IPS DF 19.7 (cell line): ENCODE data around the gene GOLGA6L4.
"Not testable (repeated sequence)": the region's sequence is repeated elsewhere in the genome, so short reads cannot be mapped to it uniquely, and the experiment has no call there.

Experiments
- DNase-seq: peaks from one replicate; pipeline ENCODE4 v3.0.0-alpha.2; 2013; ENCODE audit warnings: low read depth, low spot score

GOLGA6L4 gene

GRCh38 chr15:84235573-84235972 lies at the start of gene GOLGA6L4:
Gene GOLGA6L4, plus strand, starts transcription at chr15:84235773. Its CDS starts 62 bp downstream, at chr15:84235835.
- not testable (repeated sequence) for DNase-seq

DNA sequence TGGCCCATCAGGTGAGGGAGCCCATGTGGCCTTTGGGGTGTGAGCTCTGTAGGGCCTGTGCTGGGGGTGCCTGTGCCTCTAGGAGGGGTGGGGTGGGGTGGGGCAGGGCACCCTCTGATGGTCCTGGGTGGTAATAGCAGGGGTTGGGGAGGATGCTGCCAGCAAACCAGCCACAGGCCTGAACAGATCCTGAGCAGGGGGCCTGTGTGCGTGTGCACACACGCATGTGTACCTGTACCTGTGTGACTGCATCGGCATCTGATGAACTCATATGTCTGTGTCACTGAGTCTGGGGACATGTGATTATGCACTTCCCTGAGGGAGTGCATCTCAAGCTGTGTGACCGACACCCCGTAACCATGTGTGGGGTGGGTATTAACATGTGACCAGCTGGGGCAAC lies 42.6 kb upstream of the GOLGA6L4 start:
- DNase-seq: not testable (repeated sequence)

DNA sequence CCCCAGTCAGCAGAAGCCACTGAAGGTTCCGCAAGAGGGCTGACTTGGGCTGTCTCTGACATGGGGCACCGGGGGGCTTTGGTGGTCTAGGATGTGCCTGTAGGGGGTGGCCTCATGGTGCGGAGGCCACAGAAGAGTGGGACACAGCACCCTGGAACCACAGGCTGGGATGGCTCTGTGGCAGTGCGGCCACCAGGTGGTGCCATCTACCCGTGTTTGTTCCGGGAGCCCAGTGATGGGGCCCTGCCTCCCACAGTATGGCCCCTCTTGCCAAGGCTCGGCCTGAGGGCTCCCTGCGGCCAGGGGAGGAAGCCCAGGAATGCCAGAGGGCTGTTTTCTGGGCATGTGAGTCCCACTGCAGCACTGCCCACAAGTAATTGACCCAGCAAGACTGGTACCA lies 40.0 kb upstream of the GOLGA6L4 start:
- not testable (repeated sequence) for DNase-seq

- DNase-seq: not testable (repeated sequence)
Observed at GRCh38 chr15:84196530-84197188, 38.9 kb upstream of the GOLGA6L4 start.

DNA sequence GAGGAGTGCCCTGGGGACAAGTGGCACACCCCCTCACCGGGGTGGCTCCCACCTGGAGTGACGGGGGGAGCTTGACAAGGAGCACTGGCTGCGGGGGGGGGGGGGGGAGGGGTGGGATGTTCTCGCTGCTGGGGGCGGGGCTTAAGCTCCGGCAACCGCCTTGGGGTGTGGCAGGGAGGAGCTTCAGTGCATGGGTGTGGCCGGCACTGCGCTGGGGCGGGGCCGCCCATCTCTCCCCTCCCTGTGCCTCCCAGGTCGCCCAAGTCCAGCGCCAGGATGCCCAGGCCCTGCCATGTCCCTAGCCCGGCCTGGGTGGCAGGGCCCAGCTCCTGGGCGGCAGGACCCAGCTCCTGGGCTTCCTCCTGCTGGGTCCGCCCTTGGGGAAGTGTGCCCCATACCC lies 35.7 kb upstream of the GOLGA6L4 start:
- not testable (repeated sequence) for DNase-seq

DNA sequence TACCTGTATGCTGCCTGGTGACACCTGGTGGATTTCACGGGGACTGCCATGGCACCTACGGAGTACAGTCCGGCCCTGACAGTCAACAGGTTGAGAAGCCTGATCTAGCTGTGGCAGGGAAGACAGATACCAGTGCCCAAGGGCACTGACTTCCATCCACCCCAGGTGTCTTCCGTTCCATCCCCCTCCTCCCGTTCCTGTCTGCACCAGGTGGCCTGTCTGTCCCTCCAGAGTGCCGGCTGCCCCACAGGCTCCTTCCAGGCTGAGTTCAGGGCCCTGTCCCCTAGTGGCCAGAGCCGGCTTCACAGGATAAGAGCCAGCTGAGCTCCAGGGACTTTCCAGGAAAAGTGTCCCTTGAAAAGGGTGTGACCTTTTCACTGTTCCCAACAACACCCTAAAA lies 10.9 kb downstream of the GOLGA6L4 start:
- DNase-seq: not testable (repeated sequence)
